HepG2 (cell line): ENCODE data around the gene PSMB1. TPM values are rescaled to one million over a fixed set of nuclear protein-coding genes. Genes with fewer than 3 reads are reported as not detected.

Experiments
- ARNTL ChIP-seq: sonication (generic); formaldehyde crosslinking; IDR thresholded peaks from 2 replicates; pipeline ENCODE4 v1.4.0; 2020; ENCODE audit warnings: mild to moderate bottlenecking, missing genetic modification reagents
- EED ChIP-seq: sonication (generic); formaldehyde crosslinking; IDR thresholded peaks from 2 replicates; pipeline ENCODE4 v1.5.0; 2020; ENCODE audit warnings: mild to moderate bottlenecking, missing genetic modification reagents
- ELF1 ChIP-seq: sonication (generic); formaldehyde crosslinking; IDR thresholded peaks from 2 replicates; pipeline ENCODE4 v1.4.0; 2020; ENCODE audit warnings: missing genetic modification reagents
- ELF3 ChIP-seq: IDR thresholded peaks from 2 replicates; pipeline ENCODE4 v1.6.1; 2016; ENCODE audit warnings: missing genetic modification reagents, missing compliant biosample characterization
- HCFC1 ChIP-seq: fragments of 150-350 bp; IDR thresholded peaks from 2 replicates; pipeline ENCODE4 v1.6.1; 2014; ENCODE audit warnings: low read depth, low read length
- IKZF4 ChIP-seq: sonication (generic); formaldehyde crosslinking; IDR thresholded peaks from 2 replicates; pipeline ENCODE4 v1.5.1; 2020; ENCODE audit warnings: borderline replicate concordance, mild to moderate bottlenecking, low read depth, missing genetic modification reagents; ENCODE audit errors: not compliant biosample characterization
- KDM2A ChIP-seq: sonication (generic); formaldehyde crosslinking; IDR thresholded peaks from 2 replicates; pipeline ENCODE4 v1.4.0; 2020; ENCODE audit warnings: low read depth, missing genetic modification reagents, borderline replicate concordance
- KLF6 ChIP-seq: IDR thresholded peaks from 2 replicates; pipeline ENCODE4 v1.8.0; 2016; ENCODE audit warnings: missing biosample characterization, missing genetic modification reagents
- MEIS2 ChIP-seq: sonication (generic); formaldehyde crosslinking; IDR thresholded peaks from 2 replicates; pipeline ENCODE4 v1.9.0; 2021; ENCODE audit warnings: mild to moderate bottlenecking, missing genetic modification reagents
- MIER3 ChIP-seq: IDR thresholded peaks from 2 replicates; pipeline ENCODE4 v1.6.1; 2016; ENCODE audit warnings: missing compliant biosample characterization, borderline replicate concordance
- TBP ChIP-seq: sonication (generic); formaldehyde crosslinking; IDR thresholded peaks from 2 replicates; pipeline ENCODE4 v1.5.0; 2020; ENCODE audit warnings: missing genetic modification reagents
- ZFP62 ChIP-seq: sonication (generic); formaldehyde crosslinking; IDR thresholded peaks from 2 replicates; pipeline ENCODE4 v1.4.0; 2020; ENCODE audit warnings: missing genetic modification reagents
- ZNF17 ChIP-seq: sonication (generic); formaldehyde crosslinking; IDR thresholded peaks from 2 replicates; pipeline ENCODE4 v1.5.0; 2020; ENCODE audit warnings: mild to moderate bottlenecking, missing genetic modification reagents
- ZNF230 ChIP-seq: sonication (generic); formaldehyde crosslinking; IDR thresholded peaks from 2 replicates; pipeline ENCODE4 v1.4.0; 2020; ENCODE audit warnings: mild to moderate bottlenecking, missing genetic modification reagents
- ZNF350 ChIP-seq: sonication (generic); formaldehyde crosslinking; IDR thresholded peaks from 2 replicates; pipeline ENCODE4 v1.4.0; 2020; ENCODE audit warnings: mild to moderate bottlenecking, low read depth, missing genetic modification reagents, borderline replicate concordance
- ZNF556 ChIP-seq: sonication (generic); formaldehyde crosslinking; IDR thresholded peaks from 2 replicates; pipeline ENCODE4 v1.4.0; 2020; ENCODE audit warnings: mild to moderate bottlenecking, missing genetic modification reagents, borderline replicate concordance
- ZNF563 ChIP-seq: sonication (generic); formaldehyde crosslinking; IDR thresholded peaks from 2 replicates; pipeline ENCODE4 v1.8.0; 2022; ENCODE audit warnings: mild to moderate bottlenecking, moderate library complexity, missing genetic modification reagents
- ZNF605 ChIP-seq: sonication (generic); formaldehyde crosslinking; IDR thresholded peaks from 2 replicates; pipeline ENCODE4 v1.8.0; 2022; ENCODE audit warnings: mild to moderate bottlenecking, missing genetic modification reagents
- ZNF644 ChIP-seq: IDR thresholded peaks from 2 replicates; pipeline ENCODE4 v1.6.1; 2016; ENCODE audit warnings: low read depth
- ZNF775 ChIP-seq: sonication (generic); formaldehyde crosslinking; IDR thresholded peaks from 2 replicates; pipeline ENCODE4 v1.4.0; 2020; ENCODE audit warnings: missing genetic modification reagents, mild to moderate bottlenecking, moderate library complexity, borderline replicate concordance
- ZNF879 ChIP-seq: sonication (generic); formaldehyde crosslinking; IDR thresholded peaks from 2 replicates; pipeline ENCODE4 v1.8.1; 2023; ENCODE audit warnings: missing genetic modification reagents
- polyA plus RNA-seq, 8 experiments: library from polyadenylated mRNA; depleted of rRNA in 3 of 8; stranded (reverse) in 7 of 8; unstranded in 1 of 8; fragments of >200 nt; fragmentation: Illumina TruSeq in 4 of 8; extraction: Trizol in 4 of 8; gene quantifications; 2 replicates each; pipeline versions ENCODE4 v1.2.1 to v1.2.3, GENCODE V29; 2011 to 2016; ENCODE audit warnings: low read depth in 4 of 8, missing spikeins in 1 of 8, mixed read lengths in 1 of 8; ENCODE audit not compliant: insufficient read depth in 1 of 8
- total RNA-seq, 5 experiments: library from RNA; depleted of rRNA; stranded (reverse); fragments of >200 nt; fragmentation: Illumina TruSeq; extraction: Trizol; gene quantifications; 2 replicates each; pipeline ENCODE4 v1.2.3, GENCODE V29; 2016; ENCODE audit warnings: low read depth in 1 of 5
- TF ChIP-seq, protein P1 (sequence below): sonication (generic); formaldehyde crosslinking; conservative IDR thresholded peaks from 2 replicates; pipeline ENCODE4 v1.8.0; 2022; ENCODE audit warnings: mild to moderate bottlenecking, moderate library complexity, missing genetic modification reagents
- TF ChIP-seq, protein P2 (sequence below): IDR thresholded peaks from 2 replicates; pipeline ENCODE4 v1.6.1; 2016
- TF ChIP-seq, protein P3 (sequence below): sonication (generic); formaldehyde crosslinking; IDR thresholded peaks from 2 replicates; pipeline ENCODE4 v1.4.0; 2020; ENCODE audit warnings: missing genetic modification reagents

Gene PSMB1
- total and polyA plus RNA-seq, 2 of the 13 experiments (the other 11 are each of a cell fraction or from before 2014, with no cell fraction given) = 528 to 592 TPM

DNA sequence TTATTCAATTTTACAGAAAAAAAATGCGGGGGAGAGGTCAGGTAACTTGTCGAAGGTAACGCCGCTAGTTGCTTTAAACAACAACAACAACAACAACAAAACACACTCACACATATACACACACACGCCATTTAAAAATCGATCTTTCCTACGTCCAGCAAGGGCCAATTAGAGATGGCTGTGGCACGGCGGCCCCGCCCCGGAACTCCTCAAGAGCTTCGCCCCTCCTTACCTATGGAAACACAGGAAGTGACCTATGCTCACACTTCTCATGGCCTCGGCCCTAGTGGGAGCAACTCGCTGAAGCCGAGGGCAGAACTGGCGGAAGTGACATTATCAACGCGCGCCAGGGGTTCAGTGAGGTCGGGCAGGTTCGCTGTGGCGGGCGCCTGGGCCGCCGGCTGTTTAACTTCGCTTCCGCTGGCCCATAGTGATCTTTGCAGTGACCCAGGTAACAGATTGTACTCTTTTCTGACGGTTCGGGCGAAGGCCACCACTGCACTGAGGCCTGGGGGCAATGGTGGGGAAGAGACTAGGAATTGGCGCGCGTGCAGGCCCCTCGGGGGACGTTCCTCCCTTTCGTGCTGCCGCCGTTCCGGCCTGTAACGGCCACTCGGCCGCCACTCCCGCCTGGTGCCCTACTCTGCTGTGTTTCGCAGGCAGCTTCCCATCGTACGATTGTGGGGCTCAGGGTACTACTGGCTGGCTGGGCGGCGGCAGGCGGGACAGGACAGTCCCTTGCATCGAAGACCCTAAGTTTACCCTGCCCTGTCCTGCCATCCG lies 1.1 kb upstream of the PSMB1 start, which contains the start of gene TBP (continued):
- no peak for TF ChIP-seq ZNF775 (CRISPR knock-in tag)
- no peak for TF ChIP-seq ZFP62 (CRISPR knock-in tag)
- peak; percentile 59; the same call in 1 of the 2 replicates for TF ChIP-seq ARNTL
- TF ChIP-seq IKZF4 (CRISPR knock-in tag) = peak; percentile 17
- no peak for TF ChIP-seq ZNF17
- TF ChIP-seq, protein P1, sequence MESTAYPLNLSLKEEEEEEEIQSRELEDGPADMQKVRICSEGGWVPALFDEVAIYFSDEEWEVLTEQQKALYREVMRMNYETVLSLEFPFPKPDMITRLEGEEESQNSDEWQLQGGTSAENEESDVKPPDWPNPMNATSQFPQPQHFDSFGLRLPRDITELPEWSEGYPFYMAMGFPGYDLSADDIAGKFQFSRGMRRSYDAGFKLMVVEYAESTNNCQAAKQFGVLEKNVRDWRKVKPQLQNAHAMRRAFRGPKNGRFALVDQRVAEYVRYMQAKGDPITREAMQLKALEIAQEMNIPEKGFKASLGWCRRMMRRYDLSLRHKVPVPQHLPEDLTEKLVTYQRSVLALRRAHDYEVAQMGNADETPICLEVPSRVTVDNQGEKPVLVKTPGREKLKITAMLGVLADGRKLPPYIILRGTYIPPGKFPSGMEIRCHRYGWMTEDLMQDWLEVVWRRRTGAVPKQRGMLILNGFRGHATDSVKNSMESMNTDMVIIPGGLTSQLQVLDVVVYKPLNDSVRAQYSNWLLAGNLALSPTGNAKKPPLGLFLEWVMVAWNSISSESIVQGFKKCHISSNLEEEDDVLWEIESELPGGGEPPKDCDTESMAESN (CRISPR knock-in tag) = peak; percentile 87
- 0 out of 2 replicates have a peak, but pooled peaks have one; percentile 43 for TF ChIP-seq ZNF644 (CRISPR knock-in tag)
- TF ChIP-seq, protein P2, sequence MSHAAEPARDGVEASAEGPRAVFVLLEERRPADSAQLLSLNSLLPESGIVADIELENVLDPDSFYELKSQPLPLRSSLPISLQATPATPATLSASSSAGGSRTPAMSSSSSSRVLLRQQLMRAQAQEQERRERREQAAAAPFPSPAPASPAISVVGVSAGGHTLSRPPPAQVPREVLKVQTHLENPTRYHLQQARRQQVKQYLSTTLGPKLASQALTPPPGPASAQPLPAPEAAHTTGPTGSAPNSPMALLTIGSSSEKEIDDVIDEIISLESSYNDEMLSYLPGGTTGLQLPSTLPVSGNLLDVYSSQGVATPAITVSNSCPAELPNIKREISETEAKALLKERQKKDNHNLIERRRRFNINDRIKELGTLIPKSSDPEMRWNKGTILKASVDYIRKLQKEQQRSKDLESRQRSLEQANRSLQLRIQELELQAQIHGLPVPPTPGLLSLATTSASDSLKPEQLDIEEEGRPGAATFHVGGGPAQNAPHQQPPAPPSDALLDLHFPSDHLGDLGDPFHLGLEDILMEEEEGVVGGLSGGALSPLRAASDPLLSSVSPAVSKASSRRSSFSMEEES (CRISPR knock-in tag) = peak; percentile 75
- 0 out of 2 replicates have a peak, but pooled peaks have one; percentile 91 for TF ChIP-seq ZNF879 (CRISPR knock-in tag)
- TF ChIP-seq HCFC1 = peak; percentile 94
- TF ChIP-seq ELF3 (CRISPR knock-in tag) = peak; percentile 74
- TF ChIP-seq KDM2A = peak; percentile 98
- TF ChIP-seq, protein P3, sequence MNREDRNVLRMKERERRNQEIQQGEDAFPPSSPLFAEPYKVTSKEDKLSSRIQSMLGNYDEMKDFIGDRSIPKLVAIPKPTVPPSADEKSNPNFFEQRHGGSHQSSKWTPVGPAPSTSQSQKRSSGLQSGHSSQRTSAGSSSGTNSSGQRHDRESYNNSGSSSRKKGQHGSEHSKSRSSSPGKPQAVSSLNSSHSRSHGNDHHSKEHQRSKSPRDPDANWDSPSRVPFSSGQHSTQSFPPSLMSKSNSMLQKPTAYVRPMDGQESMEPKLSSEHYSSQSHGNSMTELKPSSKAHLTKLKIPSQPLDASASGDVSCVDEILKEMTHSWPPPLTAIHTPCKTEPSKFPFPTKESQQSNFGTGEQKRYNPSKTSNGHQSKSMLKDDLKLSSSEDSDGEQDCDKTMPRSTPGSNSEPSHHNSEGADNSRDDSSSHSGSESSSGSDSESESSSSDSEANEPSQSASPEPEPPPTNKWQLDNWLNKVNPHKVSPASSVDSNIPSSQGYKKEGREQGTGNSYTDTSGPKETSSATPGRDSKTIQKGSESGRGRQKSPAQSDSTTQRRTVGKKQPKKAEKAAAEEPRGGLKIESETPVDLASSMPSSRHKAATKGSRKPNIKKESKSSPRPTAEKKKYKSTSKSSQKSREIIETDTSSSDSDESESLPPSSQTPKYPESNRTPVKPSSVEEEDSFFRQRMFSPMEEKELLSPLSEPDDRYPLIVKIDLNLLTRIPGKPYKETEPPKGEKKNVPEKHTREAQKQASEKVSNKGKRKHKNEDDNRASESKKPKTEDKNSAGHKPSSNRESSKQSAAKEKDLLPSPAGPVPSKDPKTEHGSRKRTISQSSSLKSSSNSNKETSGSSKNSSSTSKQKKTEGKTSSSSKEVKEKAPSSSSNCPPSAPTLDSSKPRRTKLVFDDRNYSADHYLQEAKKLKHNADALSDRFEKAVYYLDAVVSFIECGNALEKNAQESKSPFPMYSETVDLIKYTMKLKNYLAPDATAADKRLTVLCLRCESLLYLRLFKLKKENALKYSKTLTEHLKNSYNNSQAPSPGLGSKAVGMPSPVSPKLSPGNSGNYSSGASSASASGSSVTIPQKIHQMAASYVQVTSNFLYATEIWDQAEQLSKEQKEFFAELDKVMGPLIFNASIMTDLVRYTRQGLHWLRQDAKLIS (CRISPR knock-in tag) = no peak
- peak; percentile 92; the same call in 1 of the 2 replicates for TF ChIP-seq ZNF350 (CRISPR knock-in tag)
- peak; percentile 99 for TF ChIP-seq ELF1 (CRISPR knock-in tag)
- peak; percentile 86 for TF ChIP-seq ZNF563
- TF ChIP-seq ZNF605 (CRISPR knock-in tag) = peak; percentile 96
- TF ChIP-seq ZNF230 (CRISPR knock-in tag) = peak; percentile 93
- TF ChIP-seq MEIS2 (CRISPR knock-in tag) = peak; percentile 69
- TF ChIP-seq MIER3 (CRISPR knock-in tag) = peak; percentile 98; the same call in 1 of the 2 replicates
- TF ChIP-seq KLF6 (CRISPR knock-in tag) = peak; percentile 90
- no peak; the same call in 1 of the 2 replicates for TF ChIP-seq EED (CRISPR knock-in tag)
- peak; percentile 66; the same call in 1 of the 2 replicates for TF ChIP-seq ZNF556 (CRISPR knock-in tag)
- 0 out of 2 replicates have a peak, but pooled peaks have one; percentile 64 for TF ChIP-seq TBP (CRISPR knock-in tag)
